Left lung (tissue), 10 donors: ENCODE data around the gene TCIRG1. TPM values are rescaled to one million over a fixed set of nuclear protein-coding genes. Genes with fewer than 3 reads are reported as not detected.
A peak's percentile ranks its signal among the peaks of the same experiment; 100 is the strongest.

Experiments used
- ATAC-seq: fragments of 200-7000 bp; cut with Tn5 transposase; one replicate; pipeline ENCODE4 v1.9.1; 2020; ENCODE audit warnings: moderate library complexity
- DNase-seq, 4 donors: peaks; one replicate each; pipeline ENCODE4 v3.0.0-alpha.2; 2013 to 2020
- H3K27ac ChIP-seq, 2 donors: fragments of 200-600 bp; sonication (generic) in 1 of 2; one replicate each; pipeline versions ENCODE4 v1.5.0 to v1.8.0; 2020 to 2021
- H3K27me3 ChIP-seq, 2 donors: fragments of 200-600 bp; sonication (generic) in 1 of 2; one replicate each; pipeline versions ENCODE4 v1.5.0 to v1.8.0; 2020 to 2021
- H3K36me3 ChIP-seq, 2 donors: fragments of 200-600 bp; sonication (generic) in 1 of 2; one replicate each; pipeline versions ENCODE4 v1.5.0 to v1.8.0; 2020 to 2021
- H3K4me1 ChIP-seq, 2 donors: fragments of 200-600 bp; one replicate each; pipeline ENCODE4 v1.8.0; 2021
- H3K4me3 ChIP-seq, 2 donors: fragments of 200-600 bp; sonication (generic) in 1 of 2; one replicate each; pipeline versions ENCODE4 v1.5.0 to v1.8.0; 2020 to 2021; ENCODE audit warnings: mild to moderate bottlenecking in 1 of 2
- H3K9me3 ChIP-seq, 2 donors: fragments of 200-600 bp; sonication (generic) in 1 of 2; one replicate each; pipeline versions ENCODE4 v1.5.0 to v1.8.0; 2020 to 2021
- CTCF ChIP-seq, 2 donors: fragments of 200-600 bp; sonication (generic) in 1 of 2; IDR thresholded peaks; one replicate each; pipeline versions ENCODE4 v1.5.0 to v1.8.0; 2021; ENCODE audit warnings: antibody characterized with exemption in 2 of 2
- intact Hi-C, 2 donors: fragments of 100-400 bp; cut with DNase I; formaldehyde crosslinking; loops; one replicate each; pipeline versions ENCODE4 v1.11.2 to v1.14.2; 2022
- polyA plus RNA-seq, 6 donors: library from polyadenylated mRNA; unstranded; fragments of 120-200 nt; gene quantifications; one replicate each; pipeline ENCODE4 v1.2.1, GENCODE V29; 2013; ENCODE audit not compliant: insufficient read length in 6 of 6
- total RNA-seq, 2 donors: library from RNA; stranded (reverse); fragmentation: NEBNext Ultra II Directional; extraction: Animal tissue kit (Norgen Biotek cat#: 25700); gene quantifications; one replicate each; pipeline ENCODE4 v1.2.1, GENCODE V29; 2021
- donor health status: DM: no; HTN: yes; CAD: no.
- donor health status: DM: no; HTN: no; CAD: no.

The TCIRG1 gene
- total and polyA plus RNA-seq, 8 donors, result 24.3 to 323 (median 37.7) TPM

GRCh38 chr11:68044145-68044813, 5.5 kb downstream of the TCIRG1 start:
- Histone ChIP-seq H3K27me3 (no peaks in the 10 kb centered on the region), H3K27ac (no peak overlapping the region), H3K9me3 (no peaks in the 10 kb centered on the region), H3K4me1 (peaks cover 6 to 30% of the 10 kb centered on the region in 2 donors), H3K4me3 (no peak overlapping the region), H3K36me3 (peaks cover 0 to 84% of the 10 kb centered on the region in 2 donors)
- intact Hi-C loops, result no loop called here
- ATAC-seq (no peak), DNase-seq (no peak)
- no peak for TF ChIP-seq CTCF (IDR thresholded peaks at IDR 0.05)

- Histone ChIP-seq H3K4me3 (no peak overlapping the region), H3K36me3 (peaks cover 0 to 90% of the 10 kb centered on the region in 2 donors), H3K4me1 (peaks cover 5 to 24% of the 10 kb centered on the region in 2 donors), H3K27ac (no peak overlapping the region), H3K9me3 (no peaks in the 10 kb centered on the region), H3K27me3 (no peaks in the 10 kb centered on the region)
- TF ChIP-seq CTCF (IDR thresholded peaks at IDR 0.05), result no peak
- no peak for ATAC-seq
- intact Hi-C loops, result no loop called here
- DNase-seq, result no peak
Measured at GRCh38 chr11:68044898-68045351, 6.1 kb downstream of the TCIRG1 start.

GRCh38 chr11:68047437-68048290, 8.8 kb downstream of the TCIRG1 start:
- no peak for TF ChIP-seq CTCF (IDR thresholded peaks at IDR 0.05)
- no peaks in the 10 kb centered on the region for H3K27me3 ChIP-seq
- no peaks in the 10 kb centered on the region for H3K4me1 ChIP-seq
- no peak overlapping the region for H3K27ac ChIP-seq
- H3K36me3 ChIP-seq, result peaks cover 0 to 100% of the 10 kb centered on the region in 2 donors
- ATAC-seq, result no peak
- H3K4me3 ChIP-seq, result no peak overlapping the region
- intact Hi-C loops, result no loop called here
- DNase-seq, result peak in 1 of 4 donors; percentile 29
- H3K9me3 ChIP-seq, result no peaks in the 10 kb centered on the region

GRCh38 chr11:68048681-68049508, 10.1 kb downstream of the TCIRG1 start:
- no peak for TF ChIP-seq CTCF (IDR thresholded peaks at IDR 0.05)
- intact Hi-C loops, result no loop called here

More at GRCh38 chr11:68048681-68049508, 10.1 kb downstream of the TCIRG1 start:
- Histone ChIP-seq H3K36me3 (peaks cover 0 to 100% of the 10 kb centered on the region in 2 donors), H3K4me3 (no peak overlapping the region), H3K27ac (no peak overlapping the region), H3K4me1 (no peaks in the 10 kb centered on the region), H3K27me3 (no peaks in the 10 kb centered on the region), H3K9me3 (no peaks in the 10 kb centered on the region)
- ATAC-seq, result no peak
- DNase-seq, result peak in 1 of 4 donors; percentile 30
